GM12875 (cell line): ENCODE results near the gene GALNT9.

Experiments used
- H3K4me3 ChIP-seq: one replicate; pipeline ENCODE4 v1.5.1; 2011; ENCODE audit warnings: low read depth, low read length, control low read depth
- CTCF ChIP-seq: IDR thresholded peaks from 2 replicates; pipeline ENCODE4 v1.5.1; 2011; ENCODE audit warnings: low read depth, mild to moderate bottlenecking, control low read depth, inconsistent platforms, low read length, moderate library complexity, borderline replicate concordance; ENCODE audit not compliant: insufficient read depth

GALNT9 gene

GRCh38 chr12:132345561-132346200 is 16.3 kb upstream of the GALNT9 start:
- no peak overlapping the region for H3K4me3 ChIP-seq
- TF ChIP-seq CTCF, result no peak

- H3K4me3 ChIP-seq, result no peak overlapping the region
- no peak for TF ChIP-seq CTCF
Measured at GRCh38 chr12:132345126-132345525, 15.7 kb upstream of the GALNT9 start.

- no peak overlapping the region for H3K4me3 ChIP-seq
- no peak for TF ChIP-seq CTCF
Measured at GRCh38 chr12:132344601-132345000, 15.2 kb upstream of the GALNT9 start.

GRCh38 chr12:132344181-132344580 is 14.8 kb upstream of the GALNT9 start:
- H3K4me3 ChIP-seq, result no peak overlapping the region
- no peak for TF ChIP-seq CTCF

- no peak for TF ChIP-seq CTCF
- H3K4me3 ChIP-seq, result no peak overlapping the region
Measured at GRCh38 chr12:132343294-132344004, 14.1 kb upstream of the GALNT9 start.

GRCh38 chr12:132342251-132343227 is 13.2 kb upstream of the GALNT9 start:
- TF ChIP-seq CTCF, result peak; percentile 16; the same call in 1 of the 2 replicates
- no peak overlapping the region for H3K4me3 ChIP-seq
